Thoracic aorta (tissue), 2 donors: ENCODE data around the gene PRSS21. TPM values are rescaled to one million over a fixed set of nuclear protein-coding genes. Genes with fewer than 3 reads are reported as not detected.
A peak's percentile ranks its signal among the peaks of the same experiment; 100 is the strongest.

Experiments
- ATAC-seq: fragments of 150-250 bp; one replicate; pipeline ENCODE4 v1.8.0; 2017; ENCODE audit warnings: low read depth; ENCODE audit not compliant: insufficient number of reproducible peaks, low FRiP score
- DNase-seq: peaks from one replicate; pipeline ENCODE4 v3.0.0-alpha.2; 2020; ENCODE audit warnings: low spot score
- H3K27ac ChIP-seq, 2 donors: fragments of 200-600 bp; sonication (generic); 1 replicate in 1 of 2; 2 replicates in 1 of 2; pipeline ENCODE4 v1.5.1; 2016; ENCODE audit warnings: mild to moderate bottlenecking in 2 of 2, moderate library complexity in 2 of 2
- H3K27me3 ChIP-seq: fragments of 200-600 bp; sonication (generic); replicated peaks from 2 replicates; pipeline ENCODE4 v1.6.0; 2016; ENCODE audit warnings: mild to moderate bottlenecking; ENCODE audit not compliant: insufficient read depth
- H3K36me3 ChIP-seq: fragments of 200-600 bp; sonication (generic); one replicate; pipeline ENCODE4 v1.5.1; 2016
- H3K4me1 ChIP-seq, 2 donors: fragments of 200-600 bp; sonication (generic); 1 replicate in 1 of 2; 2 replicates in 1 of 2; pipeline versions ENCODE4 v1.5.1 to v1.6.0; 2016; ENCODE audit warnings: low read depth in 2 of 2, mild to moderate bottlenecking in 1 of 2; ENCODE audit not compliant: control insufficient read depth in 1 of 2
- H3K4me3 ChIP-seq: fragments of 200-600 bp; sonication (generic); 2 replicates; pipeline ENCODE4 v1.5.1; 2016; ENCODE audit warnings: mild to moderate bottlenecking
- H3K9me3 ChIP-seq: fragments of 200-600 bp; sonication (generic); 2 replicates; pipeline ENCODE4 v1.5.1; 2016
- CTCF ChIP-seq: fragments of 200-600 bp; sonication (generic); IDR thresholded peaks from one replicate; pipeline ENCODE4 v1.5.1; 2019; ENCODE audit warnings: antibody characterized with exemption
- total RNA-seq, 2 donors: library from RNA; depleted of rRNA; stranded (reverse); fragments of >200 nt; gene quantifications; one replicate each; pipeline versions ENCODE4 v1.1.0 to v1.2.3, GENCODE V29; 2016

The PRSS21 gene
- total RNA-seq, 2 donors from 2014 or later = 0.54 TPM; not detected in 1

- no peak overlapping the region for H3K4me3 ChIP-seq
- peaks cover 30% of the 10 kb centered on the region for H3K36me3 ChIP-seq
- no peak for ATAC-seq
- H3K4me1 ChIP-seq = peaks cover 13 to 31% of the 10 kb centered on the region in 2 donors
- no peaks in the 10 kb centered on the region for H3K27me3 ChIP-seq
- H3K27ac ChIP-seq = no peak overlapping the region
- no peaks in the 10 kb centered on the region for H3K9me3 ChIP-seq
- no peak for TF ChIP-seq CTCF
- DNase-seq = no peak
These were observed 41.8 kb upstream of the PRSS21 start for GRCh38 chr16:2775131-2775716.

- Histone ChIP-seq H3K4me3 (peak overlapping the region; percentile 97), H3K27ac (no peak overlapping the region), H3K4me1 (peaks cover 13 to 31% of the 10 kb centered on the region in 2 donors), H3K36me3 (peaks cover 23% of the 10 kb centered on the region), H3K27me3 (no peaks in the 10 kb centered on the region), H3K9me3 (no peaks in the 10 kb centered on the region)
- ATAC-seq (no peak), DNase-seq (no peak)
- no peak for TF ChIP-seq CTCF
These were observed 41.1 kb upstream of the PRSS21 start for GRCh38 chr16:2775765-2776499.

- no peaks in the 10 kb centered on the region for H3K27me3 ChIP-seq
- ATAC-seq (no peak), DNase-seq (no peak)
- H3K27ac ChIP-seq = peak overlapping the region; percentile 71 to 75
- H3K4me1 ChIP-seq = peaks cover 13 to 31% of the 10 kb centered on the region in 2 donors
- no peaks in the 10 kb centered on the region for H3K9me3 ChIP-seq
- no peak for TF ChIP-seq CTCF
- H3K36me3 ChIP-seq = peaks cover 18% of the 10 kb centered on the region
- H3K4me3 ChIP-seq = peak overlapping the region; percentile 97
These were observed 40.4 kb upstream of the PRSS21 start for GRCh38 chr16:2776500-2777139.

GRCh38 chr16:2777231-2777902, 39.7 kb upstream of the PRSS21 start, which contains the start of gene ELOB:
ELOB (minus strand) TSS chr16:2777280; CDS start chr16:2777239, 41 bp downstream.
- H3K9me3 ChIP-seq = no peaks in the 10 kb centered on the region
- ATAC-seq (peak; percentile 80), DNase-seq (peak; percentile 37)
- peak within 1 kb of the TSS; percentile 97 to 100 for H3K27ac ChIP-seq
- H3K36me3 ChIP-seq = peaks cover 15% of the 10 kb centered on the region
- TF ChIP-seq CTCF = no peak
- peak within 1 kb of the TSS; percentile 97 for H3K4me3 ChIP-seq
- H3K4me1 ChIP-seq = peaks cover 13 to 31% of the 10 kb centered on the region in 2 donors
- H3K27me3 ChIP-seq = no peaks in the 10 kb centered on the region
